Muscle layer of duodenum (tissue), 2 donors: ENCODE results near the gene SLC24A4.
A peak's percentile ranks its signal among the peaks of the same experiment; 100 is the strongest.

ENCODE experiments used
- H3K27ac ChIP-seq: one replicate; pipeline ENCODE4 v1.7.0; 2013; ENCODE audit warnings: mild to moderate bottlenecking, low read length
- H3K27me3 ChIP-seq: one replicate; pipeline ENCODE4 v1.7.0; 2013; ENCODE audit warnings: low read depth, mild to moderate bottlenecking, control low read depth, low read length
- H3K36me3 ChIP-seq, 2 donors: one replicate each; pipeline ENCODE4 v1.7.0; 2013; ENCODE audit warnings: low read length in 2 of 2, control low read depth in 1 of 2, mild to moderate bottlenecking in 1 of 2; ENCODE audit not compliant: insufficient read depth in 2 of 2, control insufficient read depth in 1 of 2
- H3K4me1 ChIP-seq, 2 donors: one replicate each; pipeline ENCODE4 v1.7.0; 2013; ENCODE audit warnings: low read length in 2 of 2, mild to moderate bottlenecking in 2 of 2, control low read depth in 1 of 2, moderate library complexity in 1 of 2; ENCODE audit not compliant: insufficient read depth in 2 of 2, control insufficient read depth in 1 of 2
- H3K4me3 ChIP-seq, 2 donors: one replicate each; pipeline ENCODE4 v1.7.0; 2013; ENCODE audit warnings: low read length in 2 of 2, low read depth in 1 of 2, mild to moderate bottlenecking in 1 of 2
- H3K9me3 ChIP-seq, 2 donors: one replicate each; pipeline ENCODE4 v1.7.0; 2013; ENCODE audit warnings: low read length in 2 of 2, control low read depth in 1 of 2, mild to moderate bottlenecking in 1 of 2; ENCODE audit not compliant: control insufficient read depth in 1 of 2
- donor health status: healthy.

The SLC24A4 gene

GRCh38 chr14:92487513-92488133 is 164.7 kb downstream of the SLC24A4 start:
- Histone ChIP-seq H3K9me3 (no peaks in the 10 kb centered on the region), H3K4me3 (no peak overlapping the region), H3K4me1 (peaks cover 0 to under 1% of the 10 kb centered on the region in 2 donors), H3K27me3 (no peaks in the 10 kb centered on the region), H3K27ac (peak overlapping the region; percentile 11), H3K36me3 (no peaks in the 10 kb centered on the region)

DNA sequence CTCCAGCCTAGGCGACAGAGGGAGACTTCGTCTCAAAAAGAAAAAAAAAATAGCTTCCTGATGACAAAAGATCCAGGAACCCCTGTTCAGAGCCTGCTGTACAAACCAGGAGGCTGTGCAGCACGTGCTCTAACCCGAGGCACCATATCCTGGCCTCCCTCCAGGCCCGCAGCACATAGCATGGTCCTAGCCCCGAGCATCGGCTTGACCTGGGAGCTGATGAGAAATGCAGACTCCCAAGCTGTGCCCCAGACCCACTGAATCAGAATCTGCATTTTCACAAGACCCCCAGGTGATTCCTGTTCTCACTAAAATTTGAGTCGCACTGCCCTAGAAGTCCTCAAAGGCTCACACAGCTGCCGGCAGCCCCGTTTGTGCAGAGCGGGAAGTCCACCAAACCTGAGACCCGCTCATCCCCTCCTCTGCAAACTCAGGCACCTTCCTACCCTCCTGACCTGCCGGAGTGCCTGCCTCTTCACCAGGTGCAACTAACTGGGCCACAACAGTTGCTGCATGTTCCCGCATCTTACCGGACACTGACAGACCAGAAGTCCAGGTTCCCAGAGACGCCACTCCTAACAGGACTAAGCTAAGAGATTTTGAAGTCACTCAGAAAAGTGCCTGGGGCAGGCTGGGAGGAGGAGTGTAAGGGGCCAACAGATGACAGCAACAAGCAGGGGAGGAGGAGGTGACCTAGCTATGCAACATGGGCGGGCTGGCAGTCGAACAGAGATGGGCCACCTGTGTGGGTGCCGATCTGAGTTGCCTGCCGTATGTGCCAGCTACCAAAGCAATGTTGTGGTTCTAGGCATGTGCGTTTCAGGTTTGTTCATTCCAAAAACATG is 166.7 kb downstream of the SLC24A4 start:
- no peaks in the 10 kb centered on the region for H3K4me1 ChIP-seq
- no peaks in the 10 kb centered on the region for H3K36me3 ChIP-seq
- H3K4me3 ChIP-seq: no peak overlapping the region
- H3K9me3 ChIP-seq: no peaks in the 10 kb centered on the region
- no peaks in the 10 kb centered on the region for H3K27me3 ChIP-seq
- H3K27ac ChIP-seq: no peak overlapping the region

DNA sequence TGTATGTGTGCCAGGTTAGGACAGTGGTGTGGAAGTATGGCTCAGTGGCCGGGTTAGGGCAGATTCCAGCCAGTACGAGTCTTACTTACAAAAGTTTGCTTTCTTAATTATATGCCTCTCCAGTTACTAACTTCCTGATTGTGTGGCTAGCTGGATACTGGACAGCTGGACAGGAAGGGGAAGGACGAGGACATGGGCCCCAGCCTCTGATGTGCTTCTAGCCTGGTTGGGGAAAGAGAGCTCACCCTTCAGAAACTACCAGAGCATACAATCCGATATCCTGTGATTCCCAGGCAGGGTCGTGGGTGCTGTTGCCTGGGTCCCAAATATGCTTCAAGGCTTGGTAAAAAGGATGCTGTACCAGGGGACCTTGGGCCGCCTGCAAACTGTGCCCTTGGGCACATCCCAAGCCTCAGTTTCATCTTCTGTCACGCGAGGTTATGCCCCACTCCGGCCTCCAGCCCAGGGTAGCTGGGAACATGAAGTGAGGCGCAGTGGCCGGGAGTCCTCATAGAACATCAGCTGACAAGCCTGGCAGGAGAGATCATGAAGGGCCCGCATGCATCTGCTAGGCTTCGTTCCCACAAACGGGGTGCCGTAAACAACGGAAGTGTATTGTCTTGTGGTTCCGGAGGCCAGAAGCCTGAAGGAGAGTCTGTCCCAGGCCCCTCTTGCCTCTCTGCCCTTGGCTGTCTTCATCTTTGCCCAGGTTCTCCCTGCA is 167.4 kb downstream of the SLC24A4 start:
- Histone ChIP-seq H3K4me1 (no peaks in the 10 kb centered on the region), H3K27me3 (no peaks in the 10 kb centered on the region), H3K4me3 (no peak overlapping the region), H3K36me3 (no peaks in the 10 kb centered on the region), H3K27ac (no peak overlapping the region), H3K9me3 (no peaks in the 10 kb centered on the region)

DNA sequence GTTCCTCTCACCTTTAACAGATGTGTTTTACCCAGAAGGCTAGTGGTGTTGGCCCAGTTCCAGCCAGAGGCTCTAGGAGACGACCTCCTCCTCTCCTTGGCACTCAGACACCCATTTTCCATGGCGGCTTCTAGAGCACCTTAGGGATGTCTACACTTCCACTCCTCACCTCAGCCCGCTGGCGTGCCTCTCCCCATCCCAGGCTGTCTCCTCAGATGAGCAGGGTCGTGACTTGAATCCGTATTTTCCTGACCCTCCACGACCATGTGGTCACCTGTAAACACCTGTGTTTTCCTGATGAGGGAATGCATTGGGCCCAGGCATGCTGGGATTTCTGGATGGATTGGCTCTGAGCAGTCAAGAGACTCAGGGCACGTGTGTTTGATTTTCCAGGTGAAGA is 168.8 kb downstream of the SLC24A4 start:
- H3K4me3 ChIP-seq: no peak overlapping the region
- no peak overlapping the region for H3K27ac ChIP-seq
- no peaks in the 10 kb centered on the region for H3K36me3 ChIP-seq
- H3K27me3 ChIP-seq: no peaks in the 10 kb centered on the region
- no peaks in the 10 kb centered on the region for H3K4me1 ChIP-seq
- no peaks in the 10 kb centered on the region for H3K9me3 ChIP-seq

DNA sequence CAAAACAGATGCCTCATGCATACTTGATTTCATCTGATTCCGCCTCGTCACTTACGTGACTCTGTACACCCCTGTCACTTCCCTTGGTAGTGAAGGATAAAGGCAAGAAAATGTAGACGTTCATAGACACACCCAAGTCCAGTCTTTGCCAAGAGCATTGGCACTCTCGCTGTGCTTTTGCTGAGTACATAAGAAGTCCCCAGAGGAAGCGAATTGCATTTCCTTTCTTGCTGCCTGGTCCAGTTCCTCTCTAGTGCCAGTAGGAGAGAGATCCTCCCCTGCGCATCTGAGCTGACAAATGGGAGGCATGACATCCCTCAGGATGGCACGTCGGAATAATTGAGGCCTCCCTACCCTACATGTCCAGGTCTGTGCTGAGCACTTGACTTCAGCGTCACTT is 169.3 kb downstream of the SLC24A4 start:
- no peaks in the 10 kb centered on the region for H3K36me3 ChIP-seq
- no peaks in the 10 kb centered on the region for H3K9me3 ChIP-seq
- H3K4me1 ChIP-seq: no peaks in the 10 kb centered on the region
- H3K27ac ChIP-seq: no peak overlapping the region
- no peak overlapping the region for H3K4me3 ChIP-seq
- H3K27me3 ChIP-seq: no peaks in the 10 kb centered on the region

DNA sequence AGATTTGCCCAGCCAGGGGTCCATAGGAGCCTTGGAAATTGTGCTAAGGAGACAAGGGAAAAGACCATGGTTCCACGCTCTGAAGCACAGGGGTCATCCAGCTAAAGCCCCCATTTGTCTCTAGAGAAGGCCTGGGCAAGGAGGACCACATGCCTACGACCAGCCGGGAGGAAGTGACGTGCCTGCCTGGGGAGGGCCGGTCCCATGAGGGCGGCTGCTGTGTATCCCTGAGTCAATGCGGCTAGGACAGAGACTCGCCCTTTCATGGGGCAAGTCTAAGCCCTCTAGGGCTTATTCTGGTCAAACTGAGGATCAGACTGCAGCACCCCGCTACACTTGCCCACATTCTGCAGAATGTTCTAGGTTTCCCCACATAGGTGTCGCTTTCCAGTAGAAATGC is 170.1 kb downstream of the SLC24A4 start:
- no peak overlapping the region for H3K27ac ChIP-seq
- H3K4me3 ChIP-seq: no peak overlapping the region
- no peaks in the 10 kb centered on the region for H3K4me1 ChIP-seq
- no peaks in the 10 kb centered on the region for H3K36me3 ChIP-seq
- no peaks in the 10 kb centered on the region for H3K9me3 ChIP-seq
- H3K27me3 ChIP-seq: no peaks in the 10 kb centered on the region

DNA sequence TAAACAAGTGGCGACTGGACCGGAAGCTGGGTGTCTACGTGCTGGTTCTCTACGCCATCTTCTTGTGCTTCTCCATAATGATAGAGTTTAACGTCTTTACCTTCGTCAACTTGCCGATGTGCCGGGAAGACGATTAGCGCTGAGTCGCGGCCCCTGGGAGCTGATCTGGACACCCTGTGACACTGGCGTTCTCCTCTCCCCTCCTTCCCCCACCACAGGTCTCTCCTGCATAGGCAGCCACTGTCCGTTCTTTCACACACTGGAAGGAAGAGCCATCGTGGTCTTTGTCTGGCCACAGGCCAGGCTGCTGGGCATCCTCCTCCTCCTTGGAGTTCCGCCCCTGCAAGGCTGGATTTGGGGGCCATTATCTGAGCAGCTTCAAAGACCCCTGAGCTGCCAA is 170.5 kb downstream of the SLC24A4 start:
- Histone ChIP-seq H3K27ac (no peak overlapping the region), H3K9me3 (no peaks in the 10 kb centered on the region), H3K36me3 (no peaks in the 10 kb centered on the region), H3K4me1 (no peaks in the 10 kb centered on the region), H3K27me3 (no peaks in the 10 kb centered on the region), H3K4me3 (no peak overlapping the region)

DNA sequence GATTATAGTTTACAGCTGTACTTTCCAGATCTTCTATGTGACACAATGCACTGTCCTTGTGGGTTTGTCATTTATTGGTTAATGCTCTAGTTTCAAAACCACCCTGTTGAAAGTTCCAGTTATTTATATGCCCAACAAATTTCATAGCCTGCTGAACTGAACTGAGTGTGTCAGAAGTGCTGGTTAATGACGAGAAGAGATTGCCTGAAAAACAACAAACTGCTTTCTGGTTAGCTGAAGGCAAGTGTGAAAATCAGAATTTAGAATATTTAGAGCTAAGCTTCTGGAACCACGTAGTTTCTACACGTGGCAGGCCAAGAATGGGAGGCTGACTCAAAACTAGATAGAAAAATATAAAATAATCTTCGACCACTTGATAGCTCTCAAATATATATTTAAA is 171.5 kb downstream of the SLC24A4 start:
- Histone ChIP-seq H3K27me3 (no peaks in the 10 kb centered on the region), H3K4me1 (no peaks in the 10 kb centered on the region), H3K36me3 (no peaks in the 10 kb centered on the region), H3K4me3 (no peak overlapping the region), H3K27ac (no peak overlapping the region), H3K9me3 (no peaks in the 10 kb centered on the region)

- H3K36me3 ChIP-seq: no peaks in the 10 kb centered on the region
- no peak overlapping the region for H3K4me3 ChIP-seq
- H3K27ac ChIP-seq: no peak overlapping the region
- no peaks in the 10 kb centered on the region for H3K27me3 ChIP-seq
- no peaks in the 10 kb centered on the region for H3K4me1 ChIP-seq
- H3K9me3 ChIP-seq: no peaks in the 10 kb centered on the region
Observed at GRCh38 chr14:92495027-92495426, 172.1 kb downstream of the SLC24A4 start.

- H3K4me1 ChIP-seq: no peaks in the 10 kb centered on the region
- no peaks in the 10 kb centered on the region for H3K9me3 ChIP-seq
- no peak overlapping the region for H3K27ac ChIP-seq
- no peaks in the 10 kb centered on the region for H3K36me3 ChIP-seq
- no peaks in the 10 kb centered on the region for H3K27me3 ChIP-seq
- no peak overlapping the region for H3K4me3 ChIP-seq
Observed at GRCh38 chr14:92496191-92496857, 173.4 kb downstream of the SLC24A4 start.

- no peaks in the 10 kb centered on the region for H3K36me3 ChIP-seq
Observed at GRCh38 chr14:92497391-92497790, 174.4 kb downstream of the SLC24A4 start.

More at GRCh38 chr14:92497391-92497790, 174.4 kb downstream of the SLC24A4 start:
- no peaks in the 10 kb centered on the region for H3K27me3 ChIP-seq
- no peak overlapping the region for H3K27ac ChIP-seq
- H3K9me3 ChIP-seq: no peaks in the 10 kb centered on the region
- no peak overlapping the region for H3K4me3 ChIP-seq
- no peaks in the 10 kb centered on the region for H3K4me1 ChIP-seq
